Posterior cingulate gyrus (tissue), 11 donors: ENCODE results near the gene MUC4.
"Not testable (repeated sequence)": the region's sequence is repeated elsewhere in the genome, so short reads cannot be mapped to it uniquely, and the experiment has no call there.

ENCODE experiments used
- DNase-seq, 10 donors: peaks; one replicate each; pipeline versions ENCODE4 v3.0.0 to v3.0.0-alpha.2; 2020 to 2021; ENCODE audit warnings: mixed read lengths in 3 of 10
- intact Hi-C: fragments of 100-400 bp; cut with DNase I; formaldehyde crosslinking; loops from one replicate; pipeline ENCODE4 v1.15.1; 2023

MUC4 gene

GRCh38 chr3:195752066-195752465 lies 59.7 kb downstream of the MUC4 start:
- intact Hi-C loops, result no loop called here
- DNase-seq, result peak in 3 of 10 donors; percentile 52 to 69 (median 61)

DNA sequence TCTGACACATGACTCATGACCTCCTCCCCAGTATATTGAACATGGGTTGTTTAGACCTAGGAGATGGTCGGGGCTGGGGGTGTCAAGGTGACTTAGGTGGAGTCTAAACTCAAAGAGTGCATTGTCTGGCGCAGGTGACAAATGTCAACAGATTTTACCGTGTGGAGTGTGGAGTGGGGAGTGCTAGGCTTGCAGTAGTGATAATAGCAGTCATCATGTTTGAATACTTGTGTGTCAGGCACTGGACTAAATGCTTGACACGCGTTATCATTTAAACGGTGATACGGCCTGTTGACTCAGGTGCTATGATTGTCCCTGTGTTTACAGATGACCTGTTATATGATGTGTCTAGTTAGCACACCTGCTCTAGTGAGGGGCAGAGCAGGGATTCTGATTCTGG lies 60.2 kb downstream of the MUC4 start:
- peak in 1 of 10 donors; percentile 21 for DNase-seq
- intact Hi-C loops, result no loop called here

DNA sequence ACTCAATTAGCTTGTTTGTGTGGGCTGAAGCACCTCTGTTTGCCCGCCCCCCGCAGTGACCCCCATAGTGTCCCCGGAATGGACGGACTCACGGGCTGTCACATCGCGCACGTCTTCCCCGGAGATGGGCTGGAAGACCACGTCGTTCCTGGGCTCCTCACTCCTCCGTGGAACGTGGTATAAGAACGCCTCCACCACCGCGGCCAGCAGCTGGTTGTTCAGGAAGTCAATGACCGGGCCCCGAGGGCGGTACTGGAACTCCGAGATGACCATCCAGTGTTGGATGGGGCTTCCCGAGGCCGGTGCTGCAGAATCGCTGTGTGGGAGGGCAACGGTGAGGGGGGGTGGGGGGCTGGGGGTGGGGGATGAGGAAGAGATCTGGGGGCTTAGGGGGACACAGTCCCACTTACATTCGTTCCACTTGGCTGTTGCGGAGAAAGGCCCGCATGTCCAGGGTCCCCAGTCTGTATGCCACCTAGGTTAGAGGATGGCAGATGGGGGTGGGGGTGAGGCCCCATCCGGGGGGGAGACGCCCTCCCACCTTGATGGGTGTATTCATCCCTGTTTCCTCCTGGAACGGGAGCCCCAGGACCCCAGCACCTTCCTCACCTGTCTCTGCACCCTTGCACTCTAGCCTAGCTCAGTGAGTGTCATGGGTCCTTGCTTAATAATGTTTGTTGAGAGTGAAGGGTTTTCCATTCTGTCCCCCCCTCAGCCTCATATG lies 60.8 kb downstream of the MUC4 start:
- intact Hi-C loops, result no loop called here
- peak in 4 of 10 donors; percentile 20 to 64 (median 48) for DNase-seq

GRCh38 chr3:195749101-195749500 lies 62.6 kb downstream of the MUC4 start:
- intact Hi-C loops, DNase-seq: not testable (repeated sequence)

DNA sequence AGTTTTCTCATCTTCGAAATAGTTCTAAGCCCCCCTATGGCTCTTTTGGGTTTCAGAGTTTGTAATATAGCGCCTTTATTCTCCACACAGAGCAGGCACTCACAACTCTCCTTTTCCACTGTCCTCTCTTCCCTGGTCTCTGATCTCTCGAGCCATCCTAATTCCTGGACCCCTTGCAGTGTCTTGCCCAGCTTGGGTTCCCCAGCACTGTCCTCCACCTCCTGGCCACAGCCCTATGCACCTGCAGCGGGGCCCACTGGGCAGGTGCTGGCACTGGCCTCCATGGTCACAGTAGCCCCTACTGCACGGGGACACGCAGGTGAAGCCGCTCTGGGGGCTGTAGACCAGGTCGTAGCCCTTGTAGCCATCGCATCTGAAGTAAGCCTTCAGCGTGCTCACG lies 63.1 kb downstream of the MUC4 start:
- DNase-seq, result peak in 4 of 10 donors; percentile 25 to 78 (median 54)
- intact Hi-C loops, result no loop called here

GRCh38 chr3:195746751-195747150 lies 65.0 kb downstream of the MUC4 start:
- peak in 3 of 10 donors; percentile 7 to 43 (median 13) for DNase-seq
- intact Hi-C loops, result no loop called here

- DNase-seq, result peak in 2 of 10 donors; percentile 12 to 66
- intact Hi-C loops, result no loop called here
Measured at GRCh38 chr3:195746346-195746745, 65.4 kb downstream of the MUC4 start.

DNA sequence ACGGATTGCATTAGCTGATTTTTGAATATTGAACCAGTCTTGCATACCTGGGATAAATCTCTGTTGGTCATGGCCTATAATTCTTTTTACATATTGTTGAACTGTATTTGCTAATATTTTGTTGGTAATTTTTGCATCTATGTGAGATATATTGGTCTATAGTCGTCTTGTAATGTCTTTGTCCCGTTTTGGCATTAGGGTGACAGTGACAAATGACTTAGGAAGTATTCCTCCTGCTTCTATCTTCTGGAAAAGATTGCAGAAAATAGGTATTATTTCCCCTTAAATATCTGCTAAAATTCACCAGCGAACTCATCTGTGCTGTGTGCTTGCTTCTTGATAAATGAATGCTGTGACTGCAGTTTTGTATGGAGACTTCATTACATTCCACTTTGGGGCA lies 67.3 kb downstream of the MUC4 start:
- DNase-seq, result no peak
- intact Hi-C loops, result loop anchor here (2.0 kb wide), 1 partner anchor 16 kb away; no protein-coding TSS in a partner anchor

DNA sequence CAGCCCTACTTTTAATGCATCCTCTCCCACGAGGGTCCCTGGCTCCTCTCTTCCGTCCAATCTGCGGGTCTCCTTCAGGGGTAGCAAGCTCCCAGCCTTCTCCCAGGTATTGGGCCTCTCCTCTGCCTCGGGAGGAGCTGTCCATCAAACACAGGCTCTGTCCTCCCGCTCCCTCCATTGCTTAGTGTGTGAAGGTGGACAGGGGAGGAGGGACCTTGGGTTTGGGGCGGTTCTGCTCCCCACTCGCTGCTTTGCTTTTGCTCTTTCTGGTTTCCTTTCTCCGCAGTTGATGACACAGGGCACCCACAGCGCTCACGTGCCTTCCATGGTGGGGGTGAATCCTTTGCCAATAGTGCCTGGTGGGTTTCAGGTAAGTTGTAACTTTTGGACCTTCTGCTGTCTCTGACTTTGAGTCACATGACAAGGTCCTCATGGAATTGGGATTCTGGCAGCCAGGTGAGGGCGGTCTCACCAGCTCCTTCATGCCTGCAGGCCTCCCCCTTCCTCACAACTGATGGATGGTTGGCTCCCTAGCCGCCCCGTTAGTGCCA lies 72.1 kb downstream of the MUC4 start:
- peak in 3 of 10 donors; percentile 16 to 57 (median 26) for DNase-seq
- intact Hi-C loops, result no loop called here

- intact Hi-C loops, result no loop called here
Measured at GRCh38 chr3:195738274-195739044, 73.3 kb downstream of the MUC4 start.

DNA sequence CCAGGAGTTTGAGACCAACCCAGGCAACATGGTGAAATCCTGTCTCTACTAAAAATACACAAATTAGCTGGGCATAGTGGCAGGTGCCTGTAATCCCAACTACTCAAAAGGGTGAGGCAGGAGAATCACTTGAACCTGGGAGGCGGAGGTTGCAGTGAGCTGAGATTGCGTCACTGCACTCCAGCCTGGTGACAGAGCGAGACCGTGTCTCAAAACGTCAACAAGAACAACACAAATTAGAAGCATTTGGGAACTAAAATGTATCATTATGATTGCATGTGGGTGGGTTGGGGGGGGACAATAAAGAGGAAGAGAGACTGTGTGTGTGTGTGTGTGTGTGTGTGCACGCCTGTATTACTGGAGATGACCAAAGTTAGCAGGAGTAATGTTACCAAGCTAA lies 73.9 kb downstream of the MUC4 start:
- intact Hi-C loops, result not testable (repeated sequence)
- DNase-seq, result peak in 1 of 10 donors; percentile 40

More at GRCh38 chr3:195738274-195739044, 73.3 kb downstream of the MUC4 start:
- DNase-seq, result peak in 3 of 10 donors; percentile 30 to 62 (median 33)

DNA sequence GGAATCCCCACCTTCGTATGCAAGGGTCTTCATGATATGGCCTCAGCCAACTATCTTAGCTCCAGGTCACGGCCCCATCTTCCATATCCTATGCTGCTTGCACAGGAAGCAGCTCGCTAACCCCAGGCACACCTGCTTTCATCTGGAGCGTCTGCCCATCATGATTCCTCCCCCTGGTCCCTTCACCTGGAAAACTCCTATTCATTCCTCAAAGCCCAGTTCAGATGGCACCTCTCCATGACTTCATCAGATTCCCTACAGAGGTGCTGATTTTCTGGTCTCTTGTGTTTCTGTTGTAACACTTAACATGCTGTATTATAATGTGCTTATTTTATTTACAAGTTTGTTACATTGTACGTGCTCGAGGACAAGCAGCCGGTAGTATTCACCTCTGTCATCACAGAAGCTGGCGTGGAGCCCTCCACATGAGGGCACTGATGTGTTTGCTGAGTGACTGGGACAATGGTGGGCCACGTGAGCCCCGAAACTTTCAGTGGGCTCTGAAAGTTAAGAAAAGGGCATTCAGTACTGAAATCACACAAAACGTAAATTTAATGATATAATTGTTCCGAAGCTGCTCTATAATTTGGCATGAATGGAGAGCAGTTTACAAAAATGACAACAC lies 74.8 kb downstream of the MUC4 start:
- peak in 2 of 10 donors; percentile 43 to 66 for DNase-seq
- intact Hi-C loops, result no loop called here

DNA sequence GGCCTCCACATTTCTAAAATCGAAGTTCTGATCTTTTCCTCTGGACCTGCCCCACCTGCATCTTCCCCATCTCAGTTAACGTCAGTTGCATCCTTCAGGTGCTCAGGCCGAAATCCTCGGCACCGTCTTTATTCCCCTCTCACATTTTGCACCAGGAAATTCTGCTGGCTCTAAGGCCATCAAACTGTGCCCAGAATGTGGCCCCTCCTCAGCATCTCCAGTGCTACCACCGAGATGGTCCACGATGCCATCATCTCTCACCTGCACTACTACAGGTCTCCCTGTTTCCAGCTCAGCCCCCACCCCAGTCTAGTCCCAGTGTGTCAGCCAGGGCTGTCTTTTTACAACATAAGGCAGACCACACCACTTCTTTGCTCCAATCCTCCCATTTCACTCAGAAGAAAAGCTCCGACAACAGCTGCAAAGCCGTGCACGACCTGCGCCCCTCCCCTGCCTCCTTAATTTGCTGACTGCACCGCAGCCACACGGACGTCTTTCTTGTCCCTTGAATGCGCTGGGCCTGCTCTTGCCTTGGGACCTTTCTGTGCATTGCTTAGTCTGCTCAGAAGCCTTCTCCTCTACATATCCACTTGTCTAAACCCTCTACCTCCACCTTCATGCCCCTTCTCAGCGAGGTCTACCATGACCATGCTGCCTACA lies 76.6 kb downstream of the MUC4 start:
- DNase-seq, result peak in 1 of 10 donors; percentile 8

DNA sequence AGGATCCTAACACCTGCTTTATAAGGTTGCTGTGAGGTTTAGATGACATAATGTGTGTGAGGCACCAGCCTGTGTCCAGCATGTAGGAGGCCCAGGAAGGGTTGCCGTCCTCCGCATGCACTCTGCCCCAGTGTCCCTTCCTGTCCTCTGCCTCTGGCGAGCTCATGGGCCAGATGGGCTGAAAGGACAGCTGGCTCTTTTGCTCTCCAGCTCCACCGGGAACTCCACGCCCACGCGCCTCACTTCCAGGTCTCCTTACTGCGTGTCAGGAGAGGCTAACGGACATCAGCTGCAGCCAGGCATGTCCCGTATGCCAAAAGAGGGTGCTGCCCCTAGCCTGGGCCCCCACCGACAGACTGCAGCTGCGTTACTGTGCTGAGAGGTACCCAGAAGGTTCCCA lies 78.8 kb downstream of the MUC4 start:
- peak in 4 of 10 donors; percentile 17 to 79 (median 39) for DNase-seq
- intact Hi-C loops, result no loop called here

More for the DNA sequence above, 76.6 kb downstream of the MUC4 start:
- intact Hi-C loops, result no loop called here

GRCh38 chr3:195731356-195731905 lies 80.3 kb downstream of the MUC4 start:
- intact Hi-C loops, result no loop called here
- DNase-seq, result peak in 1 of 10 donors; percentile 27

DNA sequence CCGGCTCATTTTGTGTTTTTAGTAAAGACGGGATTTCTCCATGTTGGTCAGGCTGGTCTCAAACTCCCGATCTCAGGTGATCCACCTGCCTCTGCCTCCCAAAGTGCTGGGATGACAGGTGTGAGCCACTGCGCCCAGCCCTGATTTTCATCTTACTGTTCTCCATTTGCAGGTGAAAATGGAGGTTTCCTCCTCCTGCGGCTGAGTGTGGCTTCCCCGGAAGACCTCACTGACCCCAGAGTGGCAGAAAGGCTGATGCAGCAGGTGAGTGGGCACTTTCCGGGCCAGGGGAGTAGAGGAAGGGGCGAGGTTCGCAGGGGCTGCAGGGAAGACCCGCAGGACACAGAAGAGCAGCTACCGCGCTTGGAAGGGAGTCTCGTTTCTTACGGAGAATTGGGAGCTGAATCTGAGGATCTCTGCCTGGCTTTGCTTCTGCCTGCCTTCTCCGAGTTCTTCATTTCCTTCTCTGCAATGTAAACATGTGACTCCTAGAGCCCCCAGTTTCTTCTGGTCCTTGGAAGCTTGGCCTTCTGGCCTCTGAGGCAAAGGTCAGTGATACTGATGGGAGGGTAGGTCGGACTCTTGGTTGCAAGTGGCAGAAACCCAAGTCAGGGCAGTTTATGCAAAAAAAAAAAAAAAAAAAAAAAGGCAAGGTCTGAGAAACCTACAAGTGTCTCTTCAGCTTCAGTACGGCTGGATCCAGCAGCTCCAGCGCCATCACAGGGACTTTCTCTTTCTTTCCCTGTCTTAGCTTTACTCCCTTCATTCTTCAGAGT lies 82.1 kb downstream of the MUC4 start:
- DNase-seq, result peak in 3 of 10 donors; percentile 4 to 41 (median 4)
- intact Hi-C loops, result loop anchor here (2.0 kb wide), 1 partner anchor 15 kb away; no protein-coding TSS in a partner anchor

DNA sequence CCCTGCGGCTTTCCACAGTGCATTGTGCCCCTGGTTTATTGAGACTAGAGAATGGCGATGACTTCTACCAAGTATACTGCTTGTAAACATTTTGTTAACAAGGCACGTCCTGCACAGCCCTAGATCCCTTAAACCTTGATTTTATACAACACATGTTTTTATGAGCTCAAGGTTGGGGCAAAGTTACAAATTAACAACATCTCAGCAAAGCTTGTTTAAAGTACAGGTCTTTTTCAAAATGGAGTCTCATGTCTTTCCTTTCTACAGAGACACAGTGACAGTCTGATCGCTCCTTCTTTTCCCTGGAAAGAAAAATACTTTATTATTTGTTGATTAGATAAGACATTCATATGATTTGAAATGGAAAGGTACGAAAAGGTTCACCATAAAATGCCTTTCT lies 82.9 kb downstream of the MUC4 start:
- intact Hi-C loops, result loop anchor here (2.0 kb wide), 1 partner anchor 16 kb away; no protein-coding TSS in a partner anchor
- not testable (repeated sequence) for DNase-seq

- peak in 6 of 10 donors; percentile 18 to 90 (median 70) for DNase-seq
- intact Hi-C loops, result loop anchor here (2.0 kb wide), 1 partner anchor 17 kb away; no protein-coding TSS in a partner anchor
Measured at GRCh38 chr3:195727606-195728195, 84.0 kb downstream of the MUC4 start.
